ENCODE data around the gene MEF2B.
"Not testable (repeated sequence)": the region's sequence is repeated elsewhere in the genome, so short reads cannot be mapped to it uniquely, and the experiment has no call there.

Gene MEF2B

DNA sequence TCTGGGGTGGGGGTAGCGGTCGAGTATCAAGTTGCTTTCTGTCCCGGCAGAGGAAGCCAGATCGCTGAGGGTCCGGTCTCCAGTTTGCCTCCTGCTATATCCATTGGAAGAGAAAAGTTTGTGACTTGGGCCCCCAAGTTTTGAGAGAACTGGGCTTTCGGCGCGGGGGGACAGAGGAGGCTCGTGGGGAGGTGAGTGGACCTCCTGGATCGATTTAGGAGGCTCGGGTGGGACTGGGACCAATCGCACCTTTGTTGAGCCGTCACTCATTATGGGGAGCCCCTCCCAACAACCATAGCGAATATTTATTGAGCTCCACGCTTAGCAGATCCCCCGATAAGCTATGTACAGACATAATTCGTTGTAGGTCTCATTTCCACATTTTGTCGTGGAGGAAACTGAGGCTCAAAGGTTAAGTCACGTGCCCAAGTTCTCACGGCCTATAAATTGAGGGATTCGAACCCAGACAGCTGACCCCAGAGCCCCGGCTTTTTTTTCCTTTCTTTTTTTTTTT, 22.9 kb upstream of the MEF2B start:
- DNase-seq (ENCODE audit: low spot score), result peak; percentile 54

DNA sequence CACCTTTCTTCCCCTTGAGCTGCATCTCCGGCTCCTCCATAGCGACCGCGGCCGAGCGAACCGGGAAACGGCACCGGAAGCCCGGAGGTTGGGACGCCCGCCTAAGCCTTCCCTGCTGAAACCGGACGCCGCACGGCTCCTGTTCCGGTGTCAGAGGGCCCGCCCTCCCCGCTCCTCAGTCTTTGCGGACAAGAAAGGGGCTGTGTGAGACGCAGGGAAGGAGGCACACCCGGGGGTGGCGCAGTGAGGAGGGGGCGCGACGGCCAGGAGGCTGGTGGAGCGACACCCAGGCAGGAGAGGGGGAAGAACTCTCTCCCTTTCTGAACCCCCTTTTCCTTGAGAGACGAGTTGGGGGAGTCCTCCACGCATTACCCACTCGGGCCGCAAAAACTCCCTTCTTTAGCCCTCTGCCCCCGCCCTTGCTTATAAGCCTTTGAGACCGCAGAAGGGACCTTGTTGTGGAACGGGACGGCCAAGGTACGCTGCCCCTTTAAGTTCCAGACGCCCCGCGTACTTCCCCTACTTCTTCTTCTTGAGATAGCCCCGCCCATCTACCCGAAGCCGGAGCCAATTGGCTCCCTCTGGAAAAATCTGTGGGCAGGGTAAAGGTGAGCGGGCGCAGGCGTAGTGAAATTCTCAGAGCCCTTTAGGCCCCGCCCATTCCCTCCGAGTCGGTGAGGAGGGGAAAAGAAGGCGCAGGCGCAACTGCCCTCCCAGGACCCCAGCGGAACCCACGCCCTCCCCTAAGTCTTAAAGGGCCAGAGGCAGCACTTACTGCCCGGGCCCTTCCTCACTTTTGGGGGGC, 22.2 kb upstream of the MEF2B start, which contains the start of the genes BORCS8 and RFXANK:
BORCS8 (minus strand) TSS at position 75 of the 805 bp plus-strand sequence; CDS start at position 40, 35 bp downstream.
RFXANK (plus strand) TSS at position 181 of the 805 bp plus-strand sequence. CDS start 1,689 bp downstream, outside the sequence.
- DNase-seq (ENCODE audit: low spot score), result peak; percentile 100

- no peak for DNase-seq (ENCODE audit: low spot score)
Measured at GRCh38 chr19:19191768-19192077, 21.7 kb upstream of the MEF2B start.

DNA sequence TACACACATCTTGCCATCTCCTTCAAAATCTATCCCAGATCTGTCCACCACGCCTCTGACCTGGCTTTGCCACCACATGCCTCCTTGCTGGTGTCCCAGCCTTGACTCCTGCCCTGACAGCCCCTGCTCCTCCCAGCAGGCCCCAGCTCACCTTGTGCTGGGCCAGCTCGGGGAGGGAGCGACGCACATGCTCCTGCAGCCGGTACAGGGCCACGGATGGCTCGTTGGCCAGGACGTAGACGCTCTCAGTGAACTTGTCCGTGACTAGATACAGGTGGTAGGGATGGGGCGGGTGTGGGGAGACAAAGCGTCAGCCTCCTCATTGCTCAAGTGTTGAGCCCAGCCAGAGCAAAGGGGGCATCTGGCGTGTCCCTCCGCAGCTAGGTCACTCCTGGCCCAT, 16.7 kb upstream of the MEF2B start:
- no peak for DNase-seq (ENCODE audit: low spot score)

DNA sequence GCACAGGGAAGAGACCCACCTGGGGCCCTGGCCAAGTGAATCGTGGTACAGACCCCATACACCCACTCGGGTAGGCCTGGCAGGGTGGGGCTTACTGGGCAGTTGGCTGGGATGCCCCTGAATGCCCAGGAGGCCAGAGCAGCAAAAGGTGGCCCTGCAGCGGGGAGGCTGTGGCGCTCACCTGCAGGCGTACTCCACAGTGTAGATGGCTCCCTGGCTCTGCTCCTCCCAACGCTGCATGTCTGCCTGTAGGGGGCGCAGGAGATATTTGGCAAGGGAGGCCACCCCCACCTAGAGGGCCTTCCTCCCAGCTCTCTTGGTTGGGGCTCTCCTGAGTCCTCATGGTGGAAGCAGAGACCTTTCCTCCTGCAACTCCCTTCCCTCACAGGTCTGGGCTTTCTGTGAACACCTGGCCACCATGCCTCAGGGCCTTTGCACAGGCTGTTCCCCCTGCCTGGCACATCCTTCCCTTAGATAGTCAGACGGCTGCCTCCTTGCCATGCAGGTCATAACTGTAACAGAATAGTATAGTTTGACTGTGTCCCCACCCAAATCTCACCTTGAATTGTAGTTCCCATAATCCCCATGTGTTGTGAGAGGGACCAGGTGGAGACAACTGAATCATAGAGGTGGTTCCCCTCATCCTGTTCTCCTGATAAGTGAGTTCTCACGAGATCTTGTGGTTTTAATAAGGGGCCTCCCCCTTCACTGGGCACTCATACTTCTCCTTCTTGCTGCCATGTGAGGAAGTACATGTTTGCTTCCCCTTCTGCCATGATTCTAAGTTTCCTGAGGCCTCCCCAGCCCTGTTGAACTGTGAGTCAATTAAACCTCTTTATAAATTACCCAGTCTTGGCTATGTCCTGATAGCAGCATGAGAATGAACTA, 16.0 kb upstream of the MEF2B start:
- peak; percentile 72 for DNase-seq (ENCODE audit: low spot score)

GRCh38 chr19:19181488-19181998, 11.5 kb upstream of the MEF2B start:
- DNase-seq (ENCODE audit: low spot score), result no peak

- DNase-seq (ENCODE audit: low spot score), result no peak
Measured at GRCh38 chr19:19179548-19180441, 9.7 kb upstream of the MEF2B start.

GRCh38 chr19:19176950-19177349, 6.9 kb upstream of the MEF2B start:
- no peak for DNase-seq (ENCODE audit: low spot score)

GRCh38 chr19:19173243-19173642, 3.2 kb upstream of the MEF2B start:
- not testable (repeated sequence) for DNase-seq (ENCODE audit: low spot score)

DNA sequence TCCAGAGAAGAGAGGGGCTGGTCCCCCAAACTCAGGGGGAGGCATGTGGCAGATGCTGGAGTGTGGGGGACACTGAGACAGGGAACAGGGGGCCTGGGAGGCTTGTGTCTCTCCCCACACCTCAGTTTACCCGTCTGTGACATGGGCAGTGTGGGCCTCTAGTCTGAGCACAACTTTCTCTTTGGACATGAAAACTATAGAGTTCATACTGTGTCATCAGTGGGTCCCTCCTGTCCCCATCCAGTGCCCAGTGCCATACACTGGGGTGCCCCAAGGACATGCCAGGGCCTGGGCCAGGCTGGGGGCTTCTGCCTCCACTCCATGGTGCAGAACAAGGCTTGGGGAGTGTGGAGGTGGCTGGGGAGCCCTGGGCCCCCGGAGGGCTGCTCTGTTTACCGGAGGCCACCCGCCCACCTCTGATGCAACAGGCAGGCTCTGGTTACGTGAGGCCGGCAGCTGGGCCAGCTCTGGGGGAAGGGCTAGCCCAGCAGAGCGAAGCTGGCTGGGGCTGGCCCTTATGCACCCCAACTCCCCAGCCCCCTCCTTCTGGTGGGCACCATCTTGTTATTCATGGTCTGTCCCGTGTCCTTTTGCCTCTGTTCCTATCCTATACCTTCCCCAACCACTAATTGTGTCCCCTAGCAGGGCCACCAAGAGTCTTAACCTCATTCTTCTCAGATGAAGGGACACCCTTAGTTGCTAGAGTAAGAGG, 1.9 kb upstream of the MEF2B start:
- no peak for DNase-seq (ENCODE audit: low spot score)

GRCh38 chr19:19170873-19171672, 1.0 kb upstream of the MEF2B start:
- no peak for DNase-seq (ENCODE audit: low spot score)

GRCh38 chr19:19169236-19170052, 619 bp downstream of the MEF2B start:
- DNase-seq (ENCODE audit: low spot score), result no peak

- DNase-seq (ENCODE audit: low spot score), result no peak
Measured at GRCh38 chr19:19167612-19168011, 2.5 kb downstream of the MEF2B start.

- no peak for DNase-seq (ENCODE audit: low spot score)
Measured at GRCh38 chr19:19165396-19165795, 4.7 kb downstream of the MEF2B start.

DNA sequence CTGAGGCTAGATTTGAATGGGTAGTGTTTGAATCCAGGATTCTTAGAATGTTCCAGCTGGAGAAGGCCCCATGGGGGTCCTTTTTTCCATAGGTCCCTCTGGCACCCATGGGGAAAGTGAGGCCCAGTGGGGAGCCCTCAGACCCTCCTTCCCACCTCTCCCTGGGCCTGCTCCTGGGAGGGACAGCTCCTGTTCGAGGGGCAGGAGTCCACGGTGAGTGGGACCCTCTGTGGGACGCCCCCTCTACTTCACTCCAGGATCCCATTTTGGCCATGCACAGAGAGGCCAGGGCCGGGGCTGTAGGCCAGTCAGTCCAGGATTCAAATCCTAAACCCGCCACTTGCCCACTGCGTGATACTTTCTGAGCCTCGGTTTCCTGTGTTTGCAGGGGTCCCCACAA, 7.6 kb downstream of the MEF2B start:
- DNase-seq (ENCODE audit: low spot score), result no peak

GRCh38 chr19:19160461-19161035, 9.5 kb downstream of the MEF2B start:
- no peak for DNase-seq (ENCODE audit: low spot score)

DNA sequence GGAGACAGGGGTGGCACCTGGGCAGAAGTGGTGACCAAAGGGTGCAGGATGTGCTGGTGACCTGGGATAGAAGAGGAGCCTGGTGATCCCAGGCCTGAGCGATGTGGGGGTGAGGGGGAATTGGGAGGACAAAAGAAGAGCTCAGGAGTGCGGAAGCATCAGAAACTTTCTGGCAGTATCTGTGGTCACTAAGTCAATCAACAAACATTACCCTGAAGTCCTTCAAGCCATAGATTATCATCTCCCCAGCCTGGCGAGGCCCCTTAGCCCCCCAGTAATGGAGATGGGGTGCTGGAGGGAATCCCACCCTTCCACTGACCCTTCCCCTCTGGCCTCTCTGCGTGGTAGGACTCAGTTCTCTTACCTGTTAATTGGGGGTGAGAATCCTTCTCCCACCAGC, 10.5 kb downstream of the MEF2B start:
- DNase-seq (ENCODE audit: low spot score), result no peak

GRCh38 chr19:19157808-19158207, 12.3 kb downstream of the MEF2B start:
- DNase-seq (ENCODE audit: low spot score), result no peak
